SK-N-SH (cell line): Measurements from ENCODE around the gene GFPT2. TPM values are rescaled to one million over a fixed set of nuclear protein-coding genes. Genes with fewer than 3 reads are reported as not detected.
A peak's percentile ranks its signal among the peaks of the same experiment; 100 is the strongest.

Source experiments
- CTCF ChIA-PET: fragments of 300-600, 350-600 bp; formaldehyde crosslinking; extraction: SDS; loops from one replicate; lab custom pipeline; 2021; lab: Yijun Ruan, JAX
- POLR2A ChIA-PET: fragments of 350-600 bp; sonication (Branson Sonifier 250); formaldehyde crosslinking; extraction: SDS; loops from one replicate; lab custom pipeline; 2020; ENCODE audit warnings: antibody characterized with exemption, inconsistent platforms; lab: Yijun Ruan, JAX
- DNase-seq: peaks from one replicate; pipeline ENCODE4 v3.0.0; 2012
- H2AFZ ChIP-seq: fragments of 200-600 bp; sonication (generic); 2 replicates; pipeline ENCODE4 v1.8.1; 2016; ENCODE audit warnings: antibody characterized with exemption, mild to moderate bottlenecking, low read depth
- H3F3A ChIP-seq: fragments of 200-600 bp; sonication (generic); replicated peaks from 2 replicates; pipeline ENCODE3; 2016; ENCODE audit warnings: antibody characterized with exemption, mild to moderate bottlenecking; ENCODE audit not compliant: insufficient read depth
- H3K27ac ChIP-seq, 2 experiments: fragments of 200-500 bp in 1 of 2; fragments of 200-600 bp in 1 of 2; sonication (Bioruptor generic) in 1 of 2; sonication (generic), shearing (Covaris generic) in 1 of 2; 2 replicates each; pipeline versions ENCODE4 v1.5.1 to v1.6.1; 2014 to 2016; ENCODE audit warnings: low read depth in 2 of 2, inconsistent platforms in 1 of 2, low read length in 1 of 2, mild to moderate bottlenecking in 1 of 2, mixed read lengths in 1 of 2
- H3K27me3 ChIP-seq: fragments of 200-600 bp; sonication (generic), shearing (Covaris generic); 2 replicates; pipeline ENCODE4 v1.6.1; 2016; ENCODE audit warnings: mixed run types; ENCODE audit not compliant: insufficient read depth
- H3K36me3 ChIP-seq, 2 experiments: fragments of 200-500 bp in 1 of 2; fragments of 200-600 bp in 1 of 2; sonication (Bioruptor generic) in 1 of 2; sonication (generic) in 1 of 2; replicated peaks in 1 of 2; 2 replicates each; pipeline versions ENCODE3 to v1.5.1; 2014 to 2016; ENCODE audit warnings: low read length in 1 of 2, mild to moderate bottlenecking in 1 of 2; ENCODE audit not compliant: insufficient read depth in 2 of 2, control insufficient read depth in 1 of 2
- H3K4me1 ChIP-seq, 2 experiments: fragments of 200-500 bp in 1 of 2; fragments of 200-600 bp in 1 of 2; sonication (Bioruptor generic) in 1 of 2; sonication (generic), shearing (Covaris generic) in 1 of 2; 2 replicates each; pipeline versions ENCODE4 v1.5.1 to v1.6.1; 2014 to 2016; ENCODE audit warnings: low read depth in 1 of 2, low read length in 1 of 2, mixed run types in 1 of 2; ENCODE audit not compliant: insufficient read depth in 2 of 2, control insufficient read depth in 1 of 2
- H3K4me2 ChIP-seq: fragments of 200-600 bp; sonication (generic), shearing (Covaris generic); 2 replicates; pipeline ENCODE4 v1.6.1; 2017; ENCODE audit warnings: mixed run types
- H3K4me3 ChIP-seq, 2 experiments: fragments of 200-500 bp in 1 of 2; fragments of 200-600 bp in 1 of 2; sonication (Bioruptor generic) in 1 of 2; sonication (generic), shearing (Covaris generic) in 1 of 2; 2 replicates each; pipeline versions ENCODE4 v1.5.1 to v1.8.1; 2014 to 2016; ENCODE audit warnings: low read depth in 2 of 2, inconsistent platforms in 1 of 2, low read length in 1 of 2, mild to moderate bottlenecking in 1 of 2, mixed read lengths in 1 of 2, moderate library complexity in 1 of 2
- H3K79me2 ChIP-seq: fragments of 200-600 bp; sonication (generic); 2 replicates; pipeline ENCODE4 v1.8.1; 2017; ENCODE audit warnings: mild to moderate bottlenecking; ENCODE audit not compliant: insufficient read depth
- H3K9ac ChIP-seq: fragments of 200-600 bp; sonication (generic); 2 replicates; pipeline ENCODE4 v1.6.1; 2017; ENCODE audit warnings: mixed run types
- H3K9me2 ChIP-seq: fragments of 200-600 bp; sonication (generic); 2 replicates; pipeline ENCODE4 v1.6.1; 2017; ENCODE audit warnings: mixed run types
- H3K9me3 ChIP-seq: fragments of 200-600 bp; sonication (generic); 2 replicates; pipeline ENCODE4 v1.6.1; 2017; ENCODE audit warnings: mixed run types, mild to moderate bottlenecking, moderate library complexity
- H4K20me1 ChIP-seq: fragments of 200-600 bp; sonication (generic); 2 replicates; pipeline ENCODE4 v1.6.1; 2017; ENCODE audit warnings: mild to moderate bottlenecking, mixed run types; ENCODE audit not compliant: insufficient read depth
- ELF1 ChIP-seq: IDR thresholded peaks from 2 replicates; pipeline ENCODE4 v1.4.0; 2012
- EZH2phosphoT487 ChIP-seq: fragments of 200-600 bp; sonication (generic); IDR thresholded peaks from 2 replicates; pipeline ENCODE4 v1.6.1; 2017; ENCODE audit warnings: low read depth, mixed run types, mild to moderate bottlenecking, antibody characterized with exemption, moderate library complexity, borderline replicate concordance
- FOXJ3 ChIP-seq: sonication (generic); formaldehyde crosslinking; IDR thresholded peaks from 2 replicates; pipeline ENCODE4 v1.5.1; 2020; ENCODE audit warnings: mild to moderate bottlenecking, missing genetic modification reagents
- GABPA ChIP-seq: IDR thresholded peaks from 2 replicates; pipeline ENCODE4 v1.4.0; 2012; ENCODE audit warnings: low read depth, mild to moderate bottlenecking
- GATA2 ChIP-seq: sonication (generic); formaldehyde crosslinking; IDR thresholded peaks from 2 replicates; pipeline ENCODE4 v1.5.0; 2020; ENCODE audit warnings: mild to moderate bottlenecking, missing genetic modification reagents
- NFIC ChIP-seq: IDR thresholded peaks from 2 replicates; pipeline ENCODE4 v1.4.0; 2012; ENCODE audit warnings: borderline replicate concordance
- RAD21 ChIP-seq: IDR thresholded peaks from 2 replicates; pipeline ENCODE4 v1.6.1; 2012; ENCODE audit warnings: mild to moderate bottlenecking, low read length
- RCOR1 ChIP-seq: fragments of 150-350 bp; IDR thresholded peaks from 2 replicates; pipeline ENCODE4 v1.6.1; 2017; ENCODE audit warnings: antibody characterized with exemption, low read length
- SMC3 ChIP-seq: IDR thresholded peaks from 2 replicates; pipeline ENCODE4 v1.6.1; 2012; ENCODE audit warnings: low read depth, low read length, improper control_type of control experiment
- TCF12 ChIP-seq: IDR thresholded peaks from 2 replicates; pipeline ENCODE4 v1.4.0; 2012
- USF1 ChIP-seq: IDR thresholded peaks from 2 replicates; pipeline ENCODE4 v1.4.0; 2012; ENCODE audit warnings: low read depth, borderline replicate concordance
- ZBTB33 ChIP-seq: IDR thresholded peaks from 2 replicates; pipeline ENCODE4 v1.4.0; 2012; ENCODE audit warnings: low read depth, borderline replicate concordance
- WGBS: methylation state at CpG from one replicate; pipeline ENCODE4 v1.1.6; 2017; ENCODE audit warnings: low lambda C conversion rate; 5-methylcytosine and 5-hydroxymethylcytosine counted together
- polyA plus RNA-seq, 3 experiments: library from polyadenylated mRNA; depleted of rRNA; stranded (reverse); fragments of >200 nt; gene quantifications; 2 replicates each; pipeline ENCODE4 v1.2.3, GENCODE V29; 2012
- TF ChIP-seq, protein P1 (sequence below): IDR thresholded peaks from 2 replicates; pipeline ENCODE4 v1.6.1; 2012; ENCODE audit warnings: mild to moderate bottlenecking, low read depth, low read length, moderate library complexity
- TF ChIP-seq, protein P2 (sequence below): fragments of 150-350 bp; IDR thresholded peaks from 2 replicates; pipeline ENCODE4 v1.6.1; 2016; ENCODE audit warnings: mild to moderate bottlenecking, low read depth, low read length

The GFPT2 gene
- polyA plus RNA-seq, 1 of the 3 experiments (the other 2 are of a cell fraction) = 8.1 TPM

- H4K20me1 ChIP-seq = no peaks in the 10 kb centered on the region
- 45% methylated on average over 26 of the region's 36 CpGs for WGBS
- peak overlapping the region; percentile 88 for H3K4me2 ChIP-seq
- no peak overlapping the region for H3K9ac ChIP-seq
- DNase-seq = no peak
- no peaks in the 10 kb centered on the region for H3K79me2 ChIP-seq
- POLR2A ChIA-PET = interaction anchor here (1.1 to 1.3 kb wide), 2 partner anchors 18 to 40 kb away, joined by 3 read pairs; no protein-coding TSS in a partner anchor
- peak overlapping the region; percentile 95; the same call in 1 of the 2 replicates for H2AFZ ChIP-seq
- H3K4me3 ChIP-seq = peak overlapping the region; percentile 55 to 65
- H3K4me1 ChIP-seq = peaks cover 0 to 10% of the 10 kb centered on the region in 2 experiments; a peak in 1 of 4 replicates
- no peak overlapping the region for H3K27ac ChIP-seq
- TF ChIP-seq USF1 = no peak
- no peak for TF ChIP-seq GABPA
- no peak for TF ChIP-seq RAD21
- TF ChIP-seq ELF1 = no peak
- no peak for TF ChIP-seq TCF12
- TF ChIP-seq, protein P1, sequence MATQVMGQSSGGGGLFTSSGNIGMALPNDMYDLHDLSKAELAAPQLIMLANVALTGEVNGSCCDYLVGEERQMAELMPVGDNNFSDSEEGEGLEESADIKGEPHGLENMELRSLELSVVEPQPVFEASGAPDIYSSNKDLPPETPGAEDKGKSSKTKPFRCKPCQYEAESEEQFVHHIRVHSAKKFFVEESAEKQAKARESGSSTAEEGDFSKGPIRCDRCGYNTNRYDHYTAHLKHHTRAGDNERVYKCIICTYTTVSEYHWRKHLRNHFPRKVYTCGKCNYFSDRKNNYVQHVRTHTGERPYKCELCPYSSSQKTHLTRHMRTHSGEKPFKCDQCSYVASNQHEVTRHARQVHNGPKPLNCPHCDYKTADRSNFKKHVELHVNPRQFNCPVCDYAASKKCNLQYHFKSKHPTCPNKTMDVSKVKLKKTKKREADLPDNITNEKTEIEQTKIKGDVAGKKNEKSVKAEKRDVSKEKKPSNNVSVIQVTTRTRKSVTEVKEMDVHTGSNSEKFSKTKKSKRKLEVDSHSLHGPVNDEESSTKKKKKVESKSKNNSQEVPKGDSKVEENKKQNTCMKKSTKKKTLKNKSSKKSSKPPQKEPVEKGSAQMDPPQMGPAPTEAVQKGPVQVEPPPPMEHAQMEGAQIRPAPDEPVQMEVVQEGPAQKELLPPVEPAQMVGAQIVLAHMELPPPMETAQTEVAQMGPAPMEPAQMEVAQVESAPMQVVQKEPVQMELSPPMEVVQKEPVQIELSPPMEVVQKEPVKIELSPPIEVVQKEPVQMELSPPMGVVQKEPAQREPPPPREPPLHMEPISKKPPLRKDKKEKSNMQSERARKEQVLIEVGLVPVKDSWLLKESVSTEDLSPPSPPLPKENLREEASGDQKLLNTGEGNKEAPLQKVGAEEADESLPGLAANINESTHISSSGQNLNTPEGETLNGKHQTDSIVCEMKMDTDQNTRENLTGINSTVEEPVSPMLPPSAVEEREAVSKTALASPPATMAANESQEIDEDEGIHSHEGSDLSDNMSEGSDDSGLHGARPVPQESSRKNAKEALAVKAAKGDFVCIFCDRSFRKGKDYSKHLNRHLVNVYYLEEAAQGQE = no peak
- no peak for TF ChIP-seq FOXJ3
- H3K9me2 ChIP-seq = no peaks in the 10 kb centered on the region
- H3K36me3 ChIP-seq = no peaks in the 10 kb centered on the region
- CTCF ChIA-PET = interaction anchor here (0.8 to 2.4 kb wide), 5 partner anchors 17 to 117 kb away, joined by 3 to 13 read pairs (median 5); no protein-coding TSS in a partner anchor
- H3F3A ChIP-seq = no peaks in the 10 kb centered on the region
- no peaks in the 10 kb centered on the region for H3K9me3 ChIP-seq
- H3K27me3 ChIP-seq = peaks cover 12% of the 10 kb centered on the region; the same call in 1 of the 2 replicates
Measured at GRCh38 chr5:180353980-180354452, 880 bp upstream of the GFPT2 start.

DNA sequence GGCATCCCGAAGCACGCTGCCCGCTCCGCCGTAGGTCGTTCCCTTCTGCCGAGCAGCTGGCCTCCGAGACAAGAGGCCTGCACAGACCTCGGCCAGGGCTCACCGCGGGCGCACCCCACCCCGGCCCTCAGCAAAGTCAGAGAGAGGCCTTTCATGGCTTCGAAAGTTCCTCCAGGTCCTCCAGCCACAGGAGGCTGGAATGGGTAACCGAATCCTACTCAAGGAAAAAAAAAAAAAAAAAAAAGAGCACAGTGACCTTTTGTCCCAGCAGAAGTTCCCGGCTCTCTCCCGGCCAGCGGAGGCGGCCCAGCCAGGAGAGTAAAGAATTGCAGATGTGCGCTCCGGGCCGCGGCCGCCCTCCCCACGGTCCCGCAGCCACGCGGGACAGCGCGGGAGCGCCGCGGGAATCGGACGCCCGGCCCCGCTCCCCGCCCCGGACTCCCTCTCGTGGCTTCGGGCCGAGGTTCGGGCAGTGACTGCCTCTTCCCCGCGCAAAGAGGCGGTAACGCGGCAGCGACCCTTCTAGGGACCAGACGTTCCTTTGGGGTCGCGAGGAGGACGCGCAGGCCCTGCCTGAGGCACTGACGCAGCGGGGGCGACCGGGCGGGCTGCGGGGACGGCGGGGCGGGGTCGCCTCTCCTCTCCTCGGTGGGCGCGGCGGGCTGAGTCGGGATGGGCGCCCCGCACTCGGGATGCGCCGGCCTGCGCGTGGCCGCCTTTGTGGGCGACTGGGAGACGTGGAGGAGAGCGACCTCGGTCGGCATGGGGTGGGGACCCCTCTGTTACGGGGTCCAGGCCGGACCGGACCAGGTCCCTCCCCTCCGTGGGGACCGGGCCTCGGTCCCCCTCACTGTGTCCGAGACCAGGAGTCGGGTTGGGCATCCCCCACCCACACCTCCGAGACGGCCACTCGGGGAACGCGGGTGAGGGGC is 754 bp downstream of the GFPT2 start:
- WGBS = 74% methylated on average over 18 of the region's 95 CpGs
- no peaks in the 10 kb centered on the region for H3K9me2 ChIP-seq
- H3K9ac ChIP-seq = peak overlapping the region; percentile 34; the same call in 1 of the 2 replicates
- H3F3A ChIP-seq = no peaks in the 10 kb centered on the region
- H3K9me3 ChIP-seq = no peaks in the 10 kb centered on the region
- no peaks in the 10 kb centered on the region for H3K36me3 ChIP-seq
- H3K27me3 ChIP-seq = peaks cover 12% of the 10 kb centered on the region; the same call in 1 of the 2 replicates
- ChIA-PET POLR2A (no interaction called here), CTCF (interaction anchor here (0.9 to 2.4 kb wide), 6 partner anchors 24 to 143 kb away, joined by 3 to 13 read pairs (median 7); partner anchors contain the start of gene RASGEF1C)
- 0 out of 2 replicates have a peak overlapping the region, but pooled peaks have one; percentile 63 for H2AFZ ChIP-seq
- no peaks in the 10 kb centered on the region for H3K79me2 ChIP-seq
- H4K20me1 ChIP-seq = no peaks in the 10 kb centered on the region
- H3K27ac ChIP-seq = no peak overlapping the region; a peak in 1 of 4 replicates
- H3K4me1 ChIP-seq = peaks cover 0 to 10% of the 10 kb centered on the region in 2 experiments; a peak in 1 of 4 replicates
- peak overlapping the region; percentile 88 for H3K4me2 ChIP-seq
- no peak for TF ChIP-seq ZBTB33
- no peak for TF ChIP-seq EZH2phosphoT487
- no peak for TF ChIP-seq SMC3
- no peak for TF ChIP-seq GATA2 (CRISPR knock-in tag)
- no peak for TF ChIP-seq ELF1
- TF ChIP-seq, protein P2, sequence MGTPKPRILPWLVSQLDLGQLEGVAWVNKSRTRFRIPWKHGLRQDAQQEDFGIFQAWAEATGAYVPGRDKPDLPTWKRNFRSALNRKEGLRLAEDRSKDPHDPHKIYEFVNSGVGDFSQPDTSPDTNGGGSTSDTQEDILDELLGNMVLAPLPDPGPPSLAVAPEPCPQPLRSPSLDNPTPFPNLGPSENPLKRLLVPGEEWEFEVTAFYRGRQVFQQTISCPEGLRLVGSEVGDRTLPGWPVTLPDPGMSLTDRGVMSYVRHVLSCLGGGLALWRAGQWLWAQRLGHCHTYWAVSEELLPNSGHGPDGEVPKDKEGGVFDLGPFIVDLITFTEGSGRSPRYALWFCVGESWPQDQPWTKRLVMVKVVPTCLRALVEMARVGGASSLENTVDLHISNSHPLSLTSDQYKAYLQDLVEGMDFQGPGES = no peak
- no peak for TF ChIP-seq NFIC
- no peak for TF ChIP-seq RCOR1
- H3K4me3 ChIP-seq = peak overlapping the region; percentile 55 to 65
- peak; percentile 70 for DNase-seq
